Upper lobe of right lung (tissue), 1 donor: Measurements from ENCODE around the gene C6orf132. TPM values are rescaled to one million over a fixed set of nuclear protein-coding genes. Genes with fewer than 3 reads are reported as not detected.

Source experiments
- ATAC-seq: fragments of 200-7000 bp; cut with Tn5 transposase; one replicate; pipeline ENCODE4 v1.9.1; 2020; ENCODE audit warnings: mild to moderate bottlenecking, moderate library complexity
- DNase-seq: peaks from one replicate; pipeline ENCODE4 v3.0.0-alpha.2; 2020
- H3K27ac ChIP-seq: fragments of 200-600 bp; one replicate; pipeline ENCODE4 v1.8.0; 2022
- H3K27me3 ChIP-seq: fragments of 200-600 bp; one replicate; pipeline ENCODE4 v1.8.0; 2022; ENCODE audit warnings: mild to moderate bottlenecking
- H3K36me3 ChIP-seq: fragments of 200-600 bp; one replicate; pipeline ENCODE4 v1.8.0; 2022
- H3K4me1 ChIP-seq: fragments of 200-600 bp; one replicate; pipeline ENCODE4 v1.8.0; 2022
- H3K4me3 ChIP-seq: fragments of 200-600 bp; one replicate; pipeline ENCODE4 v1.8.0; 2022; ENCODE audit warnings: mild to moderate bottlenecking
- H3K9me3 ChIP-seq: fragments of 200-600 bp; one replicate; pipeline ENCODE4 v1.8.0; 2022
- CTCF ChIP-seq: fragments of 200-600 bp; IDR thresholded peaks from one replicate; pipeline ENCODE4 v1.8.0; 2022; ENCODE audit warnings: antibody characterized with exemption
- intact Hi-C: fragments of 100-400 bp; cut with DNase I; formaldehyde crosslinking; loops from one replicate; pipeline ENCODE4 v1.11.0; 2022
- total RNA-seq: library from RNA; stranded (reverse); fragmentation: NEBNext Ultra II Directional; extraction: Animal tissue kit (Norgen Biotek cat#: 25700); gene quantifications from one replicate; pipeline ENCODE4 v1.2.1, GENCODE V29; 2021
- donor health status: DM: no; HTN: yes; CAD: no; lungs with severe emphysema.

C6orf132 gene
- total RNA-seq, 1 donor from 2014 or later = 11.5 TPM

GRCh38 chr6:42166444-42167141 lies 24.2 kb upstream of the C6orf132 start:
- no peak for DNase-seq
- Histone ChIP-seq H3K9me3 (no peaks in the 10 kb centered on the region), H3K27me3 (no peaks in the 10 kb centered on the region), H3K4me1 (no peaks in the 10 kb centered on the region), H3K27ac (no peak overlapping the region), H3K36me3 (no peaks in the 10 kb centered on the region), H3K4me3 (no peak overlapping the region)
- peak; percentile 93 for ATAC-seq
- intact Hi-C loops = loop anchor here (5.0 kb wide), 1 partner anchor 89 kb away; no protein-coding TSS in a partner anchor
- peak; percentile 99 for TF ChIP-seq CTCF

GRCh38 chr6:42165016-42165415 lies 22.6 kb upstream of the C6orf132 start:
- no peaks in the 10 kb centered on the region for H3K9me3 ChIP-seq
- no peaks in the 10 kb centered on the region for H3K36me3 ChIP-seq
- no peak for ATAC-seq
- H3K27ac ChIP-seq = no peak overlapping the region
- H3K4me1 ChIP-seq = no peaks in the 10 kb centered on the region
- TF ChIP-seq CTCF = no peak
- no peaks in the 10 kb centered on the region for H3K27me3 ChIP-seq
- DNase-seq = no peak
- H3K4me3 ChIP-seq = no peak overlapping the region
- intact Hi-C loops = loop anchor here (5.0 kb wide), 1 partner anchor 88 kb away; no protein-coding TSS in a partner anchor

GRCh38 chr6:42163981-42164380 lies 21.6 kb upstream of the C6orf132 start:
- H3K27ac ChIP-seq = no peak overlapping the region
- intact Hi-C loops = no loop called here
- TF ChIP-seq CTCF = no peak
- no peaks in the 10 kb centered on the region for H3K27me3 ChIP-seq
- DNase-seq (no peak), ATAC-seq (no peak)
- H3K9me3 ChIP-seq = no peaks in the 10 kb centered on the region
- no peak overlapping the region for H3K4me3 ChIP-seq
- H3K36me3 ChIP-seq = no peaks in the 10 kb centered on the region
- H3K4me1 ChIP-seq = no peaks in the 10 kb centered on the region

- TF ChIP-seq CTCF = no peak
- no peak overlapping the region for H3K27ac ChIP-seq
- H3K4me1 ChIP-seq = no peaks in the 10 kb centered on the region
- intact Hi-C loops = no loop called here
- H3K36me3 ChIP-seq = no peaks in the 10 kb centered on the region
- no peaks in the 10 kb centered on the region for H3K9me3 ChIP-seq
- DNase-seq (no peak), ATAC-seq (no peak)
- H3K4me3 ChIP-seq = no peak overlapping the region
- no peaks in the 10 kb centered on the region for H3K27me3 ChIP-seq
Observed at GRCh38 chr6:42162812-42163211, 20.4 kb upstream of the C6orf132 start.

- Histone ChIP-seq H3K27me3 (no peaks in the 10 kb centered on the region), H3K36me3 (no peaks in the 10 kb centered on the region), H3K27ac (no peak overlapping the region), H3K4me3 (no peak overlapping the region), H3K9me3 (no peaks in the 10 kb centered on the region), H3K4me1 (no peaks in the 10 kb centered on the region)
- intact Hi-C loops = no loop called here
- no peak for DNase-seq
- TF ChIP-seq CTCF = no peak
- no peak for ATAC-seq
Observed at GRCh38 chr6:42162384-42162783, 20.0 kb upstream of the C6orf132 start.
